ENCODE measurements around the gene GM2A.

GM2A gene

GRCh38 chr5:151243564-151243963 lies 9.4 kb upstream of the GM2A start:
- H3K4me3 ChIP-seq (ENCODE audit: low read depth, low read length): no peak overlapping the region
- no peak for TF ChIP-seq CTCF (IDR thresholded peaks at IDR 0.05; ENCODE audit: borderline replicate concordance, insufficient read depth, low read depth, low read length)

GRCh38 chr5:151244206-151244605 lies 8.8 kb upstream of the GM2A start:
- no peak for TF ChIP-seq CTCF (IDR thresholded peaks at IDR 0.05; ENCODE audit: borderline replicate concordance, insufficient read depth, low read depth, low read length)
- H3K4me3 ChIP-seq (ENCODE audit: low read depth, low read length): no peak overlapping the region

- no peak for TF ChIP-seq CTCF (IDR thresholded peaks at IDR 0.05; ENCODE audit: borderline replicate concordance, insufficient read depth, low read depth, low read length)
- H3K4me3 ChIP-seq (ENCODE audit: low read depth, low read length): no peak overlapping the region
Observed at GRCh38 chr5:151245680-151246219, 7.2 kb upstream of the GM2A start.

- no peak for TF ChIP-seq CTCF (IDR thresholded peaks at IDR 0.05; ENCODE audit: borderline replicate concordance, insufficient read depth, low read depth, low read length)
- no peak overlapping the region for H3K4me3 ChIP-seq (ENCODE audit: low read depth, low read length)
Observed at GRCh38 chr5:151248651-151249050, 4.3 kb upstream of the GM2A start.

- TF ChIP-seq CTCF (IDR thresholded peaks at IDR 0.05; ENCODE audit: borderline replicate concordance, insufficient read depth, low read depth, low read length): no peak
Observed at GRCh38 chr5:151249281-151249680, 3.7 kb upstream of the GM2A start.

GRCh38 chr5:151250346-151251000 lies 2.5 kb upstream of the GM2A start:
- no peak for TF ChIP-seq CTCF (IDR thresholded peaks at IDR 0.05; ENCODE audit: borderline replicate concordance, insufficient read depth, low read depth, low read length)
- no peak overlapping the region for H3K4me3 ChIP-seq (ENCODE audit: low read depth, low read length)

More at GRCh38 chr5:151249281-151249680, 3.7 kb upstream of the GM2A start:
- H3K4me3 ChIP-seq (ENCODE audit: low read depth, low read length): no peak overlapping the region

GRCh38 chr5:151251001-151251551 lies 1.9 kb upstream of the GM2A start:
- no peak for TF ChIP-seq CTCF (IDR thresholded peaks at IDR 0.05; ENCODE audit: borderline replicate concordance, insufficient read depth, low read depth, low read length)
- no peak overlapping the region for H3K4me3 ChIP-seq (ENCODE audit: low read depth, low read length)

Measured in GM12875 (cell line).